Heart left ventricle (tissue), 16 donors: ENCODE data around the gene BZW1. TPM values are rescaled to one million over a fixed set of nuclear protein-coding genes. Genes with fewer than 3 reads are reported as not detected.

ENCODE experiments used
- ATAC-seq, 4 donors: fragments of 200-7000 bp; cut with Tn5 transposase; one replicate each; pipeline ENCODE4 v1.9.1; 2020 to 2022; ENCODE audit warnings: moderate library complexity in 4 of 4, mild to moderate bottlenecking in 3 of 4, moderate number of reproducible peaks in 1 of 4
- DNase-seq, 5 donors: peaks; one replicate each; pipeline ENCODE4 v3.0.0-alpha.2; 2020
- H3K27ac ChIP-seq, 12 donors: fragments of 200-600 bp; sonication (generic) in 4 of 12; one replicate each; pipeline versions ENCODE4 v1.5.0 to v1.8.0; 2016 to 2022; ENCODE audit warnings: mild to moderate bottlenecking in 2 of 12
- H3K27me3 ChIP-seq, 9 donors: fragments of 200-600 bp; sonication (generic) in 2 of 9; one replicate each; pipeline versions ENCODE4 v1.5.1 to v1.8.0; 2016 to 2022; ENCODE audit warnings: mild to moderate bottlenecking in 3 of 9
- H3K36me3 ChIP-seq, 9 donors: fragments of 200-600 bp; sonication (generic) in 2 of 9; one replicate each; pipeline versions ENCODE4 v1.5.0 to v1.8.0; 2018 to 2022; ENCODE audit warnings: mild to moderate bottlenecking in 2 of 9
- H3K4me1 ChIP-seq, 12 donors: fragments of 200-600 bp; sonication (generic) in 4 of 12; one replicate each; pipeline versions ENCODE4 v1.5.0 to v1.8.0; 2016 to 2022; ENCODE audit warnings: mild to moderate bottlenecking in 3 of 12
- H3K4me3 ChIP-seq, 12 donors: fragments of 200-600 bp; sonication (generic) in 4 of 12; one replicate each; pipeline versions ENCODE4 v1.5.0 to v1.8.0; 2017 to 2022; ENCODE audit warnings: mild to moderate bottlenecking in 9 of 12, moderate library complexity in 4 of 12
- H3K9me3 ChIP-seq, 12 donors: fragments of 200-600 bp; sonication (generic) in 4 of 12; one replicate each; pipeline versions ENCODE4 v1.5.0 to v1.8.0; 2016 to 2022; ENCODE audit warnings: mild to moderate bottlenecking in 1 of 12
- CTCF ChIP-seq, 12 donors: fragments of 200-600 bp; sonication (generic) in 4 of 12; IDR thresholded peaks; one replicate each; pipeline versions ENCODE4 v1.5.0 to v1.8.0; 2018 to 2022; ENCODE audit warnings: antibody characterized with exemption in 12 of 12, mild to moderate bottlenecking in 5 of 12
- POLR2A ChIP-seq, 2 donors: fragments of 450-650 bp; IDR thresholded peaks; one replicate each; pipeline ENCODE4 v1.6.1; 2017; ENCODE audit warnings: antibody characterized with exemption in 2 of 2, mild to moderate bottlenecking in 2 of 2, moderate library complexity in 2 of 2
- WGBS, 4 donors: extraction: QIAGEN DNeasy Blood & Tissue Kit in 2 of 4; methylation state at CpG; one replicate each; pipeline versions ENCODE4 v1.1.5 to v1.1.7; 2013 to 2018; 5-methylcytosine and 5-hydroxymethylcytosine counted together
- intact Hi-C, 10 donors: fragments of 100-400 bp; cut with DNase I; formaldehyde crosslinking; loops; one replicate each; pipeline versions ENCODE4 v1.11.1 to v1.14.2; 2022
- polyA plus RNA-seq, 2 donors: library from polyadenylated mRNA; stranded (reverse); fragments of 200-250 nt; gene quantifications; one replicate each; pipeline ENCODE4 v1.2.3, GENCODE V29; 2013
- total RNA-seq, 9 donors: library from RNA; depleted of rRNA in 2 of 9; stranded (reverse); fragments of >200 nt in 2 of 9; fragmentation: NEBNext Ultra II Directional in 3 of 9; extraction: Animal tissue kit (Norgen Biotek cat#: 25700) in 3 of 9; gene quantifications; one replicate each; pipeline versions ENCODE4 v1.1.0 to v1.2.4, GENCODE V29; 2016 to 2023
- donor health status: ischemic (EF 13 %, LVEDD 7.1; RV severe dilation, severe dysfunction).
- donor health status: healthy with polysubstance abuse.
- donor health status: DM: no; HTN: yes; CAD: no.
- donor health status: DM: no; HTN: no; CAD: no.
- donor health status: ischemic (EF 25% LVEDD 6.9; RV normal size, moderate dysfunction).
- donor health status: ischemic (EF 25% LVEDD 5.7; RV mildly dilated, moderate dysfunction).
- donor health status: healthy.
- donor health status: DM: yes; HTN: yes; CAD: no.
- donor health status: ischemic (EF 35%, LVEDD 5.7; RV mildly dilated, moderate dysfunction).
- donor health status: nonischemic (EF 11% LVEDD 7.7; RV severe dilation, severe dysfunction).
- donor health status: DM: yes; HTN: yes; CAD: no.
- donor health status: PGD.
- donor health status: ischemic (EF 29% LVEDD 5.4; RV normal size, mild dysfunction).
- donor health status: nonischemic (EF 23%, LVEDD 6.1; RV moderate dilation, normal function).

BZW1 gene
- total and polyA plus RNA-seq, 11 donors = 10.7 to 147 (median 87.3) TPM

- Histone ChIP-seq H3K4me3 (no peak overlapping the region), H3K36me3 (no peaks in the 10 kb centered on the region), H3K4me1 (peaks cover 0 to 11% (median 0%) of the 10 kb centered on the region in 12 donors), H3K27ac (no peak overlapping the region), H3K27me3 (no peaks in the 10 kb centered on the region), H3K9me3 (no peaks in the 10 kb centered on the region)
- ATAC-seq = no peak
- TF ChIP-seq CTCF (IDR thresholded peaks at IDR 0.05) = no peak
- TF ChIP-seq POLR2A (IDR thresholded peaks at IDR 0.05) = no peak
- WGBS, 4 donors = 72 to 87% (median 85%) methylated on average over 2 of the region's 2 CpGs
- no peak for DNase-seq
- intact Hi-C loops = no loop called here
Observed at GRCh38 chr2:200794143-200794542, 17.6 kb upstream of the BZW1 start.

GRCh38 chr2:200795028-200795440 is 16.7 kb upstream of the BZW1 start:
- peak in 1 of 5 donors; percentile 33 for DNase-seq
- peaks cover 0 to 11% (median 0%) of the 10 kb centered on the region in 12 donors for H3K4me1 ChIP-seq
- TF ChIP-seq POLR2A (IDR thresholded peaks at IDR 0.05) (no peak), CTCF (IDR thresholded peaks at IDR 0.05) (peak in 3 of 12 donors; percentile 9 to 20 (median 9))
- 55 to 65% (median 60%) methylated on average over 8 of the region's 8 CpGs for WGBS, 4 donors
- H3K4me3 ChIP-seq = no peak overlapping the region
- H3K36me3 ChIP-seq = no peaks in the 10 kb centered on the region
- H3K9me3 ChIP-seq = no peaks in the 10 kb centered on the region
- H3K27me3 ChIP-seq = no peaks in the 10 kb centered on the region
- ATAC-seq = peak; percentile 53 to 83 (median 76)
- intact Hi-C loops = no loop called here
- peak overlapping the region in 4 of 12 donors; percentile 3 to 50 (median 34) for H3K27ac ChIP-seq

GRCh38 chr2:200796561-200796960 is 15.1 kb upstream of the BZW1 start:
- no peak for DNase-seq
- no peaks in the 10 kb centered on the region for H3K9me3 ChIP-seq
- H3K27ac ChIP-seq = peak overlapping the region in 10 of 12 donors; percentile 2 to 76 (median 42)
- TF ChIP-seq CTCF (IDR thresholded peaks at IDR 0.05) (no peak), POLR2A (IDR thresholded peaks at IDR 0.05) (no peak)
- WGBS, 4 donors = 9 to 54% (median 51%) methylated on average over 1 of the region's 1 CpG
- no peak overlapping the region for H3K4me3 ChIP-seq
- ATAC-seq = peak in 1 of 4 donors; percentile 14
- no peaks in the 10 kb centered on the region for H3K27me3 ChIP-seq
- intact Hi-C loops = no loop called here
- peaks cover 0 to 11% (median 0%) of the 10 kb centered on the region in 12 donors for H3K4me1 ChIP-seq
- H3K36me3 ChIP-seq = no peaks in the 10 kb centered on the region

- DNase-seq = peak in 2 of 5 donors; percentile 34 to 64
- peak; percentile 52 to 82 (median 78) for ATAC-seq
Observed at GRCh38 chr2:200797242-200797770, 14.4 kb upstream of the BZW1 start.

More at GRCh38 chr2:200797242-200797770, 14.4 kb upstream of the BZW1 start:
- intact Hi-C loops = no loop called here
- H3K4me1 ChIP-seq = peaks cover 0 to 11% (median 0%) of the 10 kb centered on the region in 12 donors
- WGBS, 4 donors = 57 to 75% (median 74%) methylated on average over 7 of the region's 7 CpGs
- no peak overlapping the region for H3K4me3 ChIP-seq
- TF ChIP-seq CTCF (IDR thresholded peaks at IDR 0.05) (no peak), POLR2A (IDR thresholded peaks at IDR 0.05) (no peak)
- H3K9me3 ChIP-seq = no peaks in the 10 kb centered on the region
- H3K27ac ChIP-seq = peak overlapping the region in 11 of 12 donors; percentile 2 to 76 (median 42)
- no peaks in the 10 kb centered on the region for H3K36me3 ChIP-seq
- no peaks in the 10 kb centered on the region for H3K27me3 ChIP-seq
